CMK (cell line): ENCODE results near the gene TOB2.
"Not testable (repeated sequence)": the region's sequence is repeated elsewhere in the genome, so short reads cannot be mapped to it uniquely, and the experiment has no call there.

ENCODE experiments used
- DNase-seq: peaks from one replicate; pipeline ENCODE4 v3.0.0-alpha.2; 2010; ENCODE audit warnings: low read depth

Gene TOB2

GRCh38 chr22:41425660-41426365, 20.8 kb downstream of the TOB2 start:
- DNase-seq: no peak

DNA sequence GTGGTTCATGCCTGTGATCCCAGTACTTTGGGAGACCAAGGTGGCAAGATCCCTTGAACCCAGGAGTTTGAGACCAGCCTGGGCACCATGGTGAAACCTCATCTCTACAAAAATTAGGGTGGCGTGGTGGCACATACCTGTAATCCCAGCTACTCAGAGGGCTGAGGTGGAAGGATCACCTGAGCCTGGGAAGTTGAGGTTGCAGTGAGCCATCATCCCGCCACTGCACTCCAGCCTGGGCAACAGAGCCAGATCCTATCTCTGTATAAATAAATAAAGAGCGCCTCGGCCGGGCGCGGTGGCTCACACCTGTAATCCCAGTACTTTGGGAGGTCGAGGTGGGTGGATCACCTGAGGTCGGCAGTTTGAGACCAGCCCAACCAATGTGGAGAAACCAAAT, 27.9 kb downstream of the TOB2 start:
- no peak for DNase-seq

- DNase-seq: no peak
These were observed 28.8 kb downstream of the TOB2 start for GRCh38 chr22:41417622-41418390.

DNA sequence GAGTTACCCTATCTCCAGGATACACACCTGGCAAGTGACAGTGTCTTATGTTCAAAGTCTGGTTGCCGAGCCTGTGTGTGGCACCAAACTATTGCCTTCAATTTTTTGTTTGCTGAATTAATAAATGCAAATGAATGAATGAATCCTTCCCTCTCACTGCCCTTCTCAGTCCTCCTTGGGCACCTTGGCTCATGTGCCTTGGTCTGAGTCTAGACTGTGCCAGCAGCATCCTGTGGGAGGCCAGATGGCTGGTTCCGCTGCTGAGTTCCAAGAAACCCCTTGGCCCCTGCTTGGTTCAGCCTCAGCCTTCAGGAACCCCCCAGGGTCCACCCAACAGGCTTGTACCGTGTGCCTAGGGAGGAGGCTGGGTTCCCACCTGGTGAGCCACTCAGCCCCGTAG, 31.0 kb downstream of the TOB2 start:
- no peak for DNase-seq

GRCh38 chr22:41411021-41411851, 35.4 kb downstream of the TOB2 start:
- no peak for DNase-seq

DNA sequence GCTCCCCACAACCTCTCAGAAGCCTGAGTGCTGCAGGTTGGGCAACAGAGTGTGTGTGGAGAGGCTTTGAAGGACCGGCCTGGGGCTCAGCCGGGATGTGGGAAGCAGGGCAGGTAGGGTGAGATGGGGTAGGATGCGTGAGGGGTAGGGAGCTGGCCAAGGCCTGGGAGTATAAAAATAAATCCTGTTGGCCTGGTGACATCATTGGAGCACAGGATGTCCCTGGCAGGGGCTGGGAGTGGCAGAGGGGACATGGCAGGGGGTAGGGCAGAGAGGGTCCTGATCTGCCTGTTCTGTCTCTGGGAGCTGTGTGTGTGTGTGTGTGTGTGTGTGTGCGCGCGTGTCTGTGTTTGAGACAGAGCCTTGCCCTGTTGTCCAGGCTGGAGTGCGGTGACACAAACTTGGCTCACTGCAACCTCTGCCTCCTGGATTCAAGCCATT, 36.3 kb downstream of the TOB2 start:
- no peak for DNase-seq

GRCh38 chr22:41408665-41409064, 37.9 kb downstream of the TOB2 start:
- no peak for DNase-seq

DNA sequence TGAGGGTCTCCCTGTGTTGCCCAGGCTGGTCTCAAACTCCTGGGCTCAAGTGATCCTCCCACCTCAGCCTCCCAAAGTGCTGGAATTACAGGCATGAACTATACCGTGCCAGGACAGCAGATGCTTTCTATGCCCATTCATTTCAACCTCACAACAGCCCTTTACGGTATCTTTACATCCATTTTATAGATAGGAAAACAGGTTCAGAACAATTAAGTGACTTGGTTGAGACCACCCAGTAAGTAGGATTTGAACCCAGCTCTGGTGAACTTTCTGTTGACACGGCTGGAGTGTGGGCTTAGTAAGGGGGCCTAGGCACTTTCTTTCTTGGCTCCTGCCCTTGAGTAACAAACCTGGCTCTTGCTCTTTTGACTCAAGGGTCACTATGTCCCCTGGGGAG, 39.2 kb downstream of the TOB2 start:
- DNase-seq: no peak

GRCh38 chr22:41406410-41406809, 40.2 kb downstream of the TOB2 start:
- DNase-seq: no peak

GRCh38 chr22:41405588-41405987, 41.0 kb downstream of the TOB2 start:
- DNase-seq: no peak

- DNase-seq: peak; percentile 67
These were observed 42.9 kb downstream of the TOB2 start for GRCh38 chr22:41403532-41404318.

GRCh38 chr22:41402851-41403250, 43.8 kb downstream of the TOB2 start:
- DNase-seq: not testable (repeated sequence)

- DNase-seq: no peak
These were observed 44.6 kb downstream of the TOB2 start for GRCh38 chr22:41401781-41402648.

GRCh38 chr22:41398921-41399320, 47.7 kb downstream of the TOB2 start:
- no peak for DNase-seq

GRCh38 chr22:41397143-41397811, 49.3 kb downstream of the TOB2 start:
- DNase-seq: no peak

DNA sequence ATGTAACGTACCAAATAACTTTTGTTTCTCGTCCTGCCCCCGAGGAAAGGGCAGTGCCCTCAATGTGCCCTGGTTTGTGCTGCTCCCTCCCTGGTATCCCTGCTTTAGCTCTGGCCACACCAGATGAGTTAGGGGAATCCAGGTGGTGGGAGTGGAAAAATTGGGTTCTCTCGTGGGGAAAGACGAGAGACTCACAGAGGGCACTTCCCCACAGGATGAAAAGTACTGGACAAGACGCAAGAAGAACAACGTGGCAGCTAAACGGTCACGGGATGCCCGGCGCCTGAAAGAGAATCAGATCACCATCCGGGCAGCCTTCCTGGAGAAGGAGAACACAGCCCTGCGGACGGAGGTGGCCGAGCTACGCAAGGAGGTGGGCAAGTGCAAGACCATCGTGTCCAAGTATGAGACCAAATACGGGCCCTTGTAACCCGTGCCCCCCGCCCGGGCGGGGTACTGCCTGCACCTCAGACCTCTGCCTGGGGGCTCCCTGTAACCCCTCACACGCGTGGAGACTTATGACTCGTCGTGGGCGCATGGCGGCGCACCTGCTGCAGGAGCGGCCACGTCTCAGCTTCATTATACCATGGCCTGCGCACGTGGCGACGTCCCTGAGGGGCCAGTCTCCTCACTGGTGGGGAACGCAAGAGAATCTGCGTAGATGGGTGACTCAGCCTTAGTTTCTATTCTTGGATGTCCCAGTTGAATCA, 50.9 kb downstream of the TOB2 start:
- DNase-seq: no peak

GRCh38 chr22:41394012-41394356, 52.6 kb downstream of the TOB2 start:
- DNase-seq: no peak

- no peak for DNase-seq
These were observed 59.3 kb downstream of the TOB2 start for GRCh38 chr22:41387341-41387740.

- no peak for DNase-seq
These were observed 62.5 kb downstream of the TOB2 start for GRCh38 chr22:41384128-41384527.
